ACHN (cell line): ENCODE data around the gene G6PC1.
"Not testable (repeated sequence)": the region's sequence is repeated elsewhere in the genome, so short reads cannot be mapped to it uniquely, and the experiment has no call there.

ENCODE experiments used
- DNase-seq: peaks from one replicate; pipeline ENCODE4 v3.0.0-alpha.2; 2015
- in situ Hi-C: cut with HindIII; loops from 2 replicates; pipeline ENCODE4 v1.10.0; 2017; ENCODE audit warnings: low sequenced_read_pairs, low pct_ligation_motif_present, low pct_unique_long_range_greater_than_20kb

Gene G6PC1

DNA sequence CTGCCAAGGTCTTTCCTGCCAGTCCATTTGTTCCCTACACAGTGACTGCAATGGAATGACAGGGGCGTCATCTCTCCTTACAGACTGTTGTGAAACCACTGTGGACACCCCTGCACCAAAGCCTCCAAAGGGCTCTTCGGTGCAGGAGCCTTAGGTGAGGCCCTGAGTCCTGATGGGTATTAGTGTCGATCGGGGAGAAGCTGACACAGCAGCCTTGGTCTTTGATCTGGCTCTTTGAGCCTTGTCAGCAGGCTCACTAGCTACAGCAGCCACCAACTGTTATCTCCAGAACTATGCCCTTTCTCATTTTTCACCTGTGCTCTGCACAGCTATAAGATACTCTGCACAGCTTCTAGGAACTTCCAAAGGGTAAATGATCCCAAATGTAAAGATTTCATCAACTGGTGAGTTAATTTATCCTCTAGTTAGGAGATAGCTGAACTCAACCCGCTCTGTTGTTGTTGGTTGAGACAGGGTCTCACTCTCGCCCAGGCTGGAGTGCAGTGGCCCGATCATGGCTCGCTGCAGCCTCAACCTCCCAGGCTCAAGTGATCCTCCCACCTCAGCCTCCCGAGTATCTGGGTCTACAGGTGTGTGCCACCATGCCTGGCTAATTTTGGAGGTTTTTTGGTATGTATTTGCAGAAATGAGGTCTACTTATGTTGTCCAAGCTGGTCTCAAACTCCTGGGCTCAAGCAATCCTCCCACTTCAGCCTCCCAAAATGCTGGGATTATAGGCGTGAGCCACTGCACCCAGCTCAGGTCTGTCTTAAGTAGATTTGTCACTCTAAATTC is 19.7 kb downstream of the G6PC1 start:
- DNase-seq = no peak
- in situ Hi-C loops = no loop called here

DNA sequence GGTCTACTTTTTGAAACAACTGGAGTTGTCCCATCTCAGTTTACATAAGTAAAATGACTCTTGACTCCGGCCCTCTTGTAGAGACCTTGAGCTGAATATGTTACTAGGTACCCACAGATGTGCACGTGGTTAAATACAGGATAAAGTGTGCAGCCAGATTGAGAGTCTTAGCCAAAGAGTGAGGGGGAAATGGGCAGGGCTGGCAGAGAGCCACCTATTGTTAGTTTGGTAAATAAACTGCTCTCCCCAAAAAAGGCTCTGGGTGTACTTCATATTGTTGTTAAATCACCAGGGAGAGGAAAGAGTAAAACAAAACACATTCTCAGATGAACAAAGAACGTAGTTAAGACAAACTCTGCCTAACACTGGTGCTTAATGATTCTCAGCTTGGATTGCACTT is 20.3 kb downstream of the G6PC1 start:
- no peak for DNase-seq
- in situ Hi-C loops = no loop called here

DNA sequence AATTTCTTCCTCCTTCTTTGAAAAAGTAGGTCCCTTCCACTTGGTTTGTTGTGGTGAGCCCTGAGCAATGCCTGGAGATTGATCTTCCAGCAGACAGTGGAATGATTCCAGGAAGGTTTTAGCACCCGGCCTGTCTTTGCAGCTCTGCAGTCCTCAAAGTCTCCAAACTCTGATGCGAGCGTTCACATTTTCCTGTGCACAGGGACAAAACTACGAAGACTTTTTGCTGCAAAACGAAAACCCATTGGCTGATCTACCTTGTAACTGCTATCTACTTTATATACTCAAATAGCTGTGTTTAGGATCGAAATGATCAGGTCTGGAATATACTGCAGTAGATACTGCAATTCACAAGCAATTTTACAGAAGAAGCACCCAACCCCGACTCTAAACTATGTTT is 21.7 kb downstream of the G6PC1 start:
- in situ Hi-C loops = no loop called here
- DNase-seq = no peak

DNA sequence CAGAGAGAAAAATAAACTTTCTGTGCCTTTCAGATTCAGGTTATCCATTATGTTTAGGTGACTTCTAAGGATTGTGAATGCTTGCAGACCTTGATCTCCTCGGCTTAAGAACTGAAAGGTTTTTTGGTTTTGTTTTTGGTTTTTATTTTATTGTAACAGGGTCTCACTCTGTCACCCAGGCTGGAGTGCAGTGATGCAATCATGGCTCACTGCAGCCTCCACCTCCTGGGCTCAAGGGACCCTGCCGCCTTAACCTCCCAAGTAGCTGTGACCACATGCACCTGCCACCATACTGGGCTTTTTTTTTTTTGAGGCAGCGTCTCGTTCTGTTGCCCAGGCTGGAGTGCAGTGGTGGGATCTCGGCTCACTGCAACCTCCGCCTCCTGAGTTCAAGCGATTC is 22.9 kb downstream of the G6PC1 start:
- in situ Hi-C loops, DNase-seq: not testable (repeated sequence)

DNA sequence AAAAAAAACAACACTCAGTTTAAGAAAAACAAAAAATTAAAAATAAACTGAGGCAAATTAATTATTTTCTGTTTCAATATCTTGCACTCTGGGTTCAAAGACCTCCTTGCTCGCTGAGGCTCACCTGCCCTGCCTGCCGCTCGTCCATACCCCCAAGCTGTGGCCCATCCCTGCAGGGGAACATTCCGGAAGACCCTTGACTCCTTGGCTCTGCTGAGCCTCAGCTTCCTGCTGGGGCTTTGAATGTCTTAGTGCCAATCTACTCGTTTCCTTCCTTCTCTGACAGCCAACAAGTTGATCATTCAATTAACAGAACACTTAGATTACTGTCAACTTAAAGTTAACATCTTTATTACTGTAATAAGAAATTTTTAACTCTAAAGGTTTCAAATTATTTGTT is 24.3 kb downstream of the G6PC1 start:
- in situ Hi-C loops = loop anchor here (25.0 kb wide), 1 partner anchor 188 kb away; the partner anchor contains the start of gene EZH1
- DNase-seq = no peak

DNA sequence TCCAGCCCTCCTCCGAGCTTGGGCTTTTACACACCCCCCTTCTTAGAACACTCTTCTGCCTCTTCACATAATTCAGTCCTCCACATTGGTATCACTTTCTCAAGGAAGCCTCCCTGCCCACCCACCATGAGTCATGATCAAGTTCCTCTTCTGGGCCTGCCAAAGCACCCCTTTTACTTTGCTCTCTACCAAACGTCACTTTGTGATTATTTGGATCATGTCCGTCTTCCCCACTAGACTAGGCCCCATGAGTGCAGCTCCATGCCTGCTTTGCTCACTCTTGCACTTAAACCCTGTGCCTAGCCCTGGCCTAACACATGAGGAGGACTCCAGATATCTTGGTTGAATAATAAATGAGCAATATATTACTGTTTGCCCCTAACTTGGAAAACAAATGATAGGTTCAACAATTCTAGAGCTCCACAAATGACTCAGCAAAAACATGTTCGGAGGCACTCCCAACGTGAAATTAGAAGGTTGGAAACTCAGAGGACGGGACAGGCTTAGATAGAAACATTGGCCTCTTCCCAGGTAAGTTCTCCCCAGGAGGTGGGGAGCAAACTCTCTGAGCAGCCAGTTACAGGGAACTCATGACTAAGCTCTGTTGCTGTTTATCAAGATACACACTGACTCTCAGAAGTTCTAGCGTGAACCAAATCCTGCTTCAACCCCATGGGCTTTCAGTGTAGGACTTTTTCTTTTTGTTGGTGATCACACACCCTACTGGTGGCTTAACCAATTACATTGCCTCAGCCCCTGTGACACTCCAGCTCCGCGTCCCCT is 28.3 kb downstream of the G6PC1 start:
- in situ Hi-C loops = loop anchor here (25.0 kb wide), 1 partner anchor 192 kb away; the partner anchor contains the start of gene EZH1

DNA sequence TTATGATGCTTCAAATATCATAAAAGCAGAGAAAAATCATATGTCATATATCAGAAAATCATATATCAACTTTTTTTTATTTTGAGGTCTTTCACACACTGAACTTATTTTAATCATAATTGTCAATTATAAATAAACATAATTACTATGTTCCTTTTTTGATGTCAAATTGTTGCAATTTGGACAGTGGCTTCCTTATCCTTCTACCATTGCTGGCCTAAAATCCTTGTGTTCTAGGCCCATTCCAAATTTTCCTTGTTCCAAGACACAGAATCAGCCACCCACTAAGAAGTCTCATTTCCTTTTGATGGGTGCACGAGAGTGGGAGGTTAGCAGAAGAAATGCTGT is 28.9 kb downstream of the G6PC1 start:
- DNase-seq = no peak
- in situ Hi-C loops = loop anchor here (25.0 kb wide), 1 partner anchor 192 kb away; the partner anchor contains the start of gene EZH1

More for the DNA sequence above, 28.3 kb downstream of the G6PC1 start:
- DNase-seq = peak; percentile 57

DNA sequence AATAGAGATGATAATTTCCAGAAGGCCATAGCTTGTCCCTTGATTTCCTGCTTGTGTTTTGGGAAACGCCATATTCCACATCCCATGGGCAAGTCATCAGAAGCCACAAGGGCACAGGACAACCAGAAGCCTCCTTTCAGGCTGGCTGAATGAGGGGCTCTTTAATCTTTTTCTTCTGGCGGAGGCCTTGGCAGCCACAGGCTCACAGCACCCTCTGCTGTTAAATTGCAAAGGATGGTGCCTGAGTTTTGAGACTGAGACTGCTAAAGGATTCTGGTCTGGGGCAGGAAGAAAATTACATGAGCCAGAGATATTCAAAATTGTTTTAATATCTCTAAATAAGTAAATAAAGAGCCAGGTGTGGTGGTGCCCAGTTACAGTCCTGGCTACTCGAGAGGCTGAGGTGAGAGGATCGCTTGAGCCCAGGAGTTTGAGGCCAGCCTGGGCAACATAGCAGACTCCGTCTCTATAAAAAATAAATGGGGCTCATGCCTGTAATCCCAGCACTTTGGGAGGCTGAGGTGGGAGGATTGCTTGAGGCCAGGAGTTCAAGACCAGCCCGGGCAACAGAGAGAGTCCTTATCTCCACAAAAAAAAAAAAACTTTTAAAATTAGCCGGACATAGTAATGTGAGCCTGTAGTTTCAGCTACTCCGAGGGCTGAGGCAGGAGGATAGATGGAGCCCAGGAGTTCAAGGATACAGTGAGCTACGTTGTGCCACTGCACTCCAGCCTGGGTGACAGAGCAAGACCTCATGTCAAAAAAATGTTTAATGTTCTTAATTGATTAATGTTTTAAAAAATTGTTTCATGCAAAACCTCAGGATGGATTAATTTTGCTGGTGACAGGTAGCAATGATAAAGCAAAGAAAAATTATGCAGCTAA is 37.4 kb downstream of the G6PC1 start:
- DNase-seq = peak; percentile 58
- in situ Hi-C loops = loop anchor here (25.0 kb wide), 1 partner anchor 201 kb away; the partner anchor contains the start of gene EZH1

DNA sequence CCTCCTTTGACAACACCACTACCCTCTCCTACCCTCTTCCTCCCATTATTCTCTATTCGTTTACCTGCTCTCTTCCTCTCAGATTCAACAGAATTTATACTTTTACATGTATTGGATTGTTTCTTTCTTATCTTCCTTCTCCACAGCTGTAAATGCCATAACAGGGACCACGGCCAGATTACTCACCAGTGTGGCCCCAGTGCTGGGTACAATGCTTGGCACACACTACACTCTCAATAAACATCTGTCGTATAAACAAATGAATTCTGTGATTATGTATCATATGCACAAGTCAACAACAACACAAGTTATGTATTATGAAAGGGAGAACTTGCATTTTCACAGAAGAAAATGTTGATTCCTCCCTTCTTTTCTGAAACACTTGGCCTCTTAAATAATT is 43.6 kb downstream of the G6PC1 start:
- DNase-seq = no peak
- in situ Hi-C loops = loop anchor here (25.0 kb wide), 1 partner anchor 207 kb away; the partner anchor contains the start of gene EZH1

DNA sequence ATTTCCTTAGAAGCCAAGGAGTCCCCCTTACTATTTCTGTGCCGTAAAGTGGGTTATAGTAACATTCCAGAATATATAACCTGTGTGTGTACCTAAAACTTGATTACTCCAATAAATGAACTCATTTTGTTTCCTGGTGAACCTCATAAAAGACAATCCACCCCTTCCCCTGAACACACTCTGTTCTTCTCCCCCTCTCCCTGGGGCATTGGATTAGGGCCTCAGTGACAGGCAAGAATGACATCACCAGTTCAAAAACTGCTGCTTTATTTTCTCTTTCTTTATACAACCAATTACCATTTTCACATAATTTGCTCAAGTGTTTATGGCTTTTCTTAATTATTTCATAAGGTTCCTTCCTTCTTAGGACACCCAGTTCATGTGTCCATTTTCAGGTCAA is 46.2 kb downstream of the G6PC1 start:
- DNase-seq = no peak
- in situ Hi-C loops = loop anchor here (25.0 kb wide), 1 partner anchor 210 kb away; the partner anchor contains the start of gene EZH1

DNA sequence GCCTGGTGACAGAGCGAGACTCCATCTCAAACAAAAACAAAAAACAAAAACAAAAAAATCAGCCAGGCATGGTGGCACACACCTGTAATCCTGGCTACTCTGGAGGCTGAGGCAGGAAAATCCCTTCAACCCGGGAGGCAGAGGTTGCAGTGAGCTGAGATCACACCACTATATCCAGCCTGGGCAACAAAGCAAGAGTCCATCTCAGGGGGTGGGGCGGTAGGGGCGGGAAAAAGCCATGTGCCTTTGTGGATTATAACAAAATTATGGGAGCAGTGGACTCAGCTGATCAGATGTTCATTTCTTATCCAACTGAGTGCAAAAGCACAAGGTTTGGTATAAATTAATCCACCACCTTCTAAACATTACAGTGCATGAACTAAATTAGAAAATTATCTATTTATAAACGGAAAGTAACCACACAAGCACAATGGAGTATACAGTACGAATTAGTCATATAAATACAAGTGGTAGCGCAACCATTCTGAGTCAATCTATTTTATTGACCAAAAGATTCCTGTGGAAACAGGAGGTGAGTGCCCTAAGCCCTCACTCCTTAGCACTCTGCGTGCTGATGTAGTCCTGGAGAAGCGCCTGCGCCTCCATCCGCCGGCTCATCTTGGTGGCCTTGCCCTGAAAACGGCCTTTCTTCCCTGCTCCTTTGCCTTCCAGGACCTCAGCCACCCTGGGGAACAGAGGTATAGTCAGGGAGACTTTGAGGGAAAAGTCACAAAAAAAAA is 49.6 kb downstream of the G6PC1 start:
- in situ Hi-C loops = no loop called here
- no peak for DNase-seq
